Fibroblast of lung (primary cell): ENCODE measurements around the gene NDUFS8. TPM values are rescaled to one million over a fixed set of nuclear protein-coding genes. Genes with fewer than 3 reads are reported as not detected.
A peak's percentile ranks its signal among the peaks of the same experiment; 100 is the strongest.

ENCODE experiments used
- DNase-seq, 2 donors: peaks; one replicate each; pipeline versions ENCODE4 v3.0.0 to v3.0.0-alpha.2; 2010; ENCODE audit warnings: low read depth in 2 of 2
- H2AFZ ChIP-seq: 2 replicates; pipeline ENCODE4 v1.5.1; 2012; ENCODE audit warnings: low read length, control low read depth, inconsistent platforms
- H3K27ac ChIP-seq: 2 replicates; pipeline ENCODE4 v1.5.1; 2011; ENCODE audit warnings: low read length, control low read depth; ENCODE audit not compliant: insufficient read depth
- H3K27me3 ChIP-seq: 2 replicates; pipeline ENCODE4 v1.5.1; 2011; ENCODE audit warnings: mild to moderate bottlenecking, low read length; ENCODE audit not compliant: control insufficient read depth, insufficient read depth
- H3K36me3 ChIP-seq: 2 replicates; pipeline ENCODE4 v1.5.1; 2011; ENCODE audit warnings: low read length; ENCODE audit not compliant: control insufficient read depth, insufficient read depth
- H3K4me1 ChIP-seq: 2 replicates; pipeline ENCODE4 v1.5.1; 2011; ENCODE audit warnings: low read length; ENCODE audit not compliant: control insufficient read depth, insufficient read depth; ENCODE audit errors: extremely low read depth
- H3K4me2 ChIP-seq: 2 replicates; pipeline ENCODE4 v1.5.1; 2011; ENCODE audit warnings: low read length, control low read depth; ENCODE audit not compliant: insufficient read depth; ENCODE audit errors: extremely low read depth
- H3K4me3 ChIP-seq, 4 experiments: fragments of 200-600 bp in 1 of 4; sonication (generic) in 1 of 4; replicated peaks in 1 of 4; 2 replicates each; pipeline ENCODE4 v1.5.1; 2011 to 2016; ENCODE audit warnings: low read length in 4 of 4, low read depth in 3 of 4, mild to moderate bottlenecking in 3 of 4, control low read depth in 2 of 4, inconsistent platforms in 1 of 4, mixed read lengths in 1 of 4; ENCODE audit not compliant: insufficient read depth in 1 of 4; ENCODE audit errors: control extremely low read depth in 1 of 4
- H3K79me2 ChIP-seq: 2 replicates; pipeline ENCODE4 v1.5.1; 2012; ENCODE audit warnings: mild to moderate bottlenecking, low read length, inconsistent platforms; ENCODE audit not compliant: control insufficient read depth, insufficient read depth
- H3K9ac ChIP-seq: 2 replicates; pipeline ENCODE4 v1.5.1; 2011; ENCODE audit warnings: mild to moderate bottlenecking, low read length, control low read depth; ENCODE audit not compliant: insufficient read depth
- H3K9me3 ChIP-seq: 2 replicates; pipeline ENCODE4 v1.5.1; 2012; ENCODE audit warnings: low read depth, low read length; ENCODE audit not compliant: control insufficient read depth, insufficient read depth
- H4K20me1 ChIP-seq: 2 replicates; pipeline ENCODE4 v1.5.1; 2011; ENCODE audit warnings: low read length; ENCODE audit not compliant: control insufficient read depth, insufficient read depth; ENCODE audit errors: extremely low read depth
- EZH2 ChIP-seq: IDR thresholded peaks from 2 replicates; pipeline ENCODE4 v1.5.1; 2012; ENCODE audit warnings: low read length, control low read depth, mild to moderate bottlenecking; ENCODE audit errors: missing control alignments
- polyA plus RNA-seq, 2 donors: library from polyadenylated mRNA; depleted of rRNA in 1 of 2; stranded (reverse) in 1 of 2; unstranded in 1 of 2; fragments of >200 nt; gene quantifications; 2 replicates each; pipeline ENCODE4 v1.2.1, GENCODE V29; 2011 to 2012; ENCODE audit warnings: missing spikeins in 1 of 2
- total RNA-seq: library from RNA; depleted of rRNA; stranded (reverse); fragments of >200 nt; gene quantifications from 2 replicates; pipeline ENCODE4 v1.2.1, GENCODE V29; 2014
- TF ChIP-seq, protein P1 (sequence below), 2 donors: IDR thresholded peaks in 1 of 2; conservative IDR thresholded peaks in 1 of 2; 1 replicate in 1 of 2; 2 replicates in 1 of 2; pipeline ENCODE4 v1.5.1; 2011 to 2012; ENCODE audit warnings: low read length in 2 of 2, control low read depth in 1 of 2, inconsistent platforms in 1 of 2, low read depth in 1 of 2, mild to moderate bottlenecking in 1 of 2

Gene NDUFS8
- total and polyA plus RNA-seq, 2 donors (not counting 1 experiment from before 2014, with no cell fraction given) = 36.3 to 148 TPM

DNA sequence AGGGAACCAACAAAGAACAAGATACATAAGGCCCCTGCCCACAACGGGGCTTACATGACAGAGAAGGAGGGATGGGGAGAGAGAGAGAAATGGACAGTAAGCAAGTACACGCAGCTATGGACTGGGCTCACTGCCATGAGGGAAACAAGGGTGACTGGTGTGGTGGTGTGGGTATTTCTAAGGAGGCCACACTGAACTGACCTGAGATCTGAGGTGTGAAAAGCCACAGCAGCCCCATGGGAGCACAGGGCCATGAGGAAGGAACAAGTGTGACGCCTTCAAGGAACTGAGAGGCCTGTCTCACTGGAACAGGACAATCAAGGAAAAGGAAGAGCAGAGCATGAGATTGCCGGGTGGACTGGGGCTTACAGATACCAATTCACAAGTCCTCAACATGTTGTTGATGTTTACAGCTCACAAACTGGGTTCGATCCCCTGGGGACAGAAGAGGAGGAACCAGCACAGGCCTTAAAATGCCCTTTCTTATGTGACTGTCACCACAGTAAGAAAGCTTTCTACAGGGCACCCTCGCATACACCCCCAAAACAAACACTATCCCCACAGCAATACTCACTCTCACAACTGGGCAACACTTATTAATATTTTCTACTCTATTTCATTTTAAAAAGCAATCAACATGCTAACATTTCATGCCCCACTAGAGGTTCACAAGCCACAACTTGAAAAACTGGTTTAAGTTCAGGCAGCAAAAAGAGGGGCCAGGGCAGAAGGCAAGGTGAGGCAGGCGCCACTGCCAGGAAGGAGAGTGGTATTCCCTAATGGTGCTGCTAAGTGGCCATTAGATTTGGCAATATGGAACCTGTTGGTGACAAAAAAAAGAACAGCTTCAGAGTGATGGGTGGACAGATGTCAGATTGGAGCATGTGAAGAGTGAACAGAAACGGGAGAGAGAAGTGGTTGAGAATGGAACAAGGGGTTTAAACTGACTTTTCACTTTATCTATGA is 47.4 kb downstream of the NDUFS8 start:
- H3K4me3 ChIP-seq = no peak overlapping the region
- H3K4me1 ChIP-seq = no peaks in the 10 kb centered on the region
- no peaks in the 10 kb centered on the region for H3K9me3 ChIP-seq
- H4K20me1 ChIP-seq = no peaks in the 10 kb centered on the region
- H3K36me3 ChIP-seq = no peaks in the 10 kb centered on the region
- H3K79me2 ChIP-seq = no peaks in the 10 kb centered on the region
- peak in 1 of 2 donors; percentile 10 for DNase-seq
- no peak overlapping the region for H2AFZ ChIP-seq
- no peaks in the 10 kb centered on the region for H3K27me3 ChIP-seq
- H3K27ac ChIP-seq = no peak overlapping the region
- TF ChIP-seq, protein P1, sequence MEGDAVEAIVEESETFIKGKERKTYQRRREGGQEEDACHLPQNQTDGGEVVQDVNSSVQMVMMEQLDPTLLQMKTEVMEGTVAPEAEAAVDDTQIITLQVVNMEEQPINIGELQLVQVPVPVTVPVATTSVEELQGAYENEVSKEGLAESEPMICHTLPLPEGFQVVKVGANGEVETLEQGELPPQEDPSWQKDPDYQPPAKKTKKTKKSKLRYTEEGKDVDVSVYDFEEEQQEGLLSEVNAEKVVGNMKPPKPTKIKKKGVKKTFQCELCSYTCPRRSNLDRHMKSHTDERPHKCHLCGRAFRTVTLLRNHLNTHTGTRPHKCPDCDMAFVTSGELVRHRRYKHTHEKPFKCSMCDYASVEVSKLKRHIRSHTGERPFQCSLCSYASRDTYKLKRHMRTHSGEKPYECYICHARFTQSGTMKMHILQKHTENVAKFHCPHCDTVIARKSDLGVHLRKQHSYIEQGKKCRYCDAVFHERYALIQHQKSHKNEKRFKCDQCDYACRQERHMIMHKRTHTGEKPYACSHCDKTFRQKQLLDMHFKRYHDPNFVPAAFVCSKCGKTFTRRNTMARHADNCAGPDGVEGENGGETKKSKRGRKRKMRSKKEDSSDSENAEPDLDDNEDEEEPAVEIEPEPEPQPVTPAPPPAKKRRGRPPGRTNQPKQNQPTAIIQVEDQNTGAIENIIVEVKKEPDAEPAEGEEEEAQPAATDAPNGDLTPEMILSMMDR (conservative IDR thresholded peaks at IDR 0.05 in 1 of 2, IDR thresholded peaks at IDR 0.05 in 1 of 2; ENCODE audit: low read depth in 1 of 2, low read length in 2 of 2) = no peak
- TF ChIP-seq EZH2 = no peak
- H3K4me2 ChIP-seq = no peak overlapping the region
- no peak overlapping the region for H3K9ac ChIP-seq

DNA sequence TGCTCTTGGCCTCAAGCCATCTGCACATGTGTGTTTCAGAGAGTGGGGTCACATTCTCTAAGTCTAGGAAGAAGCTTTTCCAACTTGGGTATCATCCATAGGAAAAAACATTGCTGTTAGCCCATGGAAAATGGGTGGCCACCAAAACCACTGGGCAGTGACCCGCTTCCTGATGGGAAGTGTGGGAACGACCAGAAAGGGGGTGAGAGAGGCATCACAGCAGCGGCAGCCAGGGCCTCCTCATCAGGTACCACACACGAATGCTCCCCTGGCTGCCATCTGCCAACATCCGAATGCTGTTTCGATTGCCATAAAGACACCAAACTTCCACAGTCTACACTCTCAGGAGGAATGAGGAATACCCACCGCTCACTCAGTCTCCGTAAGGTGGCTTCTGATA is 50.4 kb downstream of the NDUFS8 start:
- no peak for DNase-seq
- Histone ChIP-seq H3K27me3 (no peaks in the 10 kb centered on the region), H4K20me1 (no peaks in the 10 kb centered on the region), H3K36me3 (no peaks in the 10 kb centered on the region), H3K4me1 (no peaks in the 10 kb centered on the region), H2AFZ (no peak overlapping the region), H3K27ac (no peak overlapping the region), H3K9me3 (no peaks in the 10 kb centered on the region), H3K4me3 (no peak overlapping the region), H3K4me2 (no peak overlapping the region), H3K9ac (no peak overlapping the region), H3K79me2 (no peaks in the 10 kb centered on the region)
- no peak for TF ChIP-seq EZH2
- TF ChIP-seq, protein P1 (conservative IDR thresholded peaks at IDR 0.05 in 1 of 2, IDR thresholded peaks at IDR 0.05 in 1 of 2; ENCODE audit: low read depth in 1 of 2, low read length in 2 of 2) = no peak

DNA sequence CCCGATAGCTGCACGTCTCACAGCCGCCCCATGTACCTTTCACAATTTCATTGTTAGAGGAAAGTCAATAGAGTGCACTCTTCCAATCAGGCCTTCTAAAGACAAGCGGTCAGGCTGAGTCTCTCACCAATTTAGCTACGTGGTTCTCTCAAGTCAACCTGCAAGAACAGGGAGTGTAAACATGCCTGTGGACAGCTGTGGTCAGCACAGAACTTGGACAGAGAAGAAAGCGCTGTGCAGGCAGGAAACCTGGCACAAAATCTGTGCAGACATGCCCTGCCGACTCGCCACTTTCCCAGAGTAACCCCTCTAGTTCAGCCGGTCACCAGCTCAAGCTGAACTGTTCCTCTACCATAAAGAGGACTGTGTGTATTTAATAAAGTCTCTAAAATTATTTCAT is 51.2 kb downstream of the NDUFS8 start:
- peak; percentile 10 to 50 for DNase-seq

More for the DNA sequence above, 51.2 kb downstream of the NDUFS8 start:
- no peaks in the 10 kb centered on the region for H3K4me1 ChIP-seq
- H4K20me1 ChIP-seq = no peaks in the 10 kb centered on the region
- H3K36me3 ChIP-seq = no peaks in the 10 kb centered on the region
- TF ChIP-seq EZH2 = no peak
- TF ChIP-seq, protein P1 (conservative IDR thresholded peaks at IDR 0.05 in 1 of 2, IDR thresholded peaks at IDR 0.05 in 1 of 2; ENCODE audit: low read depth in 1 of 2, low read length in 2 of 2) = no peak
- H3K79me2 ChIP-seq = no peaks in the 10 kb centered on the region
- no peak overlapping the region for H2AFZ ChIP-seq
- no peak overlapping the region for H3K4me3 ChIP-seq
- no peak overlapping the region for H3K9ac ChIP-seq
- no peaks in the 10 kb centered on the region for H3K9me3 ChIP-seq
- no peaks in the 10 kb centered on the region for H3K27me3 ChIP-seq
- H3K4me2 ChIP-seq = no peak overlapping the region
- no peak overlapping the region for H3K27ac ChIP-seq
